Thyroid gland (tissue), 4 donors: ENCODE data around the gene LYRM4. TPM values are rescaled to one million over a fixed set of nuclear protein-coding genes. Genes with fewer than 3 reads are reported as not detected.
"Not testable (repeated sequence)": the region's sequence is repeated elsewhere in the genome, so short reads cannot be mapped to it uniquely, and the experiment has no call there.

Experiments
- DNase-seq, 2 donors: peaks; one replicate each; pipeline ENCODE4 v3.0.0-alpha.2; 2019
- H3K27ac ChIP-seq, 3 donors: fragments of 200-600 bp; sonication (generic); 1 replicate in 2 of 3; 2 replicates in 1 of 3; pipeline ENCODE4 v1.5.1; 2016 to 2019; ENCODE audit warnings: mild to moderate bottlenecking in 1 of 3, moderate library complexity in 1 of 3
- H3K27me3 ChIP-seq: fragments of 200-600 bp; sonication (generic); one replicate; pipeline ENCODE4 v1.5.1; 2019
- H3K36me3 ChIP-seq, 2 donors: fragments of 200-600 bp; sonication (generic); one replicate each; pipeline ENCODE4 v1.5.1; 2016 to 2019
- H3K4me1 ChIP-seq, 2 donors: fragments of 200-600 bp; sonication (generic); one replicate each; pipeline ENCODE4 v1.5.1; 2017 to 2019
- H3K4me3 ChIP-seq, 3 donors: fragments of 200-600 bp; sonication (generic); replicated peaks in 1 of 3; 1 replicate in 2 of 3; 2 replicates in 1 of 3; pipeline ENCODE4 v1.5.1; 2016; ENCODE audit warnings: mild to moderate bottlenecking in 1 of 3
- H3K9me3 ChIP-seq: fragments of 200-600 bp; sonication (generic); one replicate; pipeline ENCODE4 v1.5.1; 2017
- POLR2A ChIP-seq, 2 donors: fragments of 450-650 bp; IDR thresholded peaks; one replicate each; pipeline ENCODE4 v1.6.1; 2017; ENCODE audit warnings: antibody characterized with exemption in 2 of 2, mild to moderate bottlenecking in 2 of 2, moderate library complexity in 1 of 2
- WGBS, 2 donors: methylation state at CpG; one replicate each; pipeline ENCODE4 v1.1.5; 2017; 5-methylcytosine and 5-hydroxymethylcytosine counted together
- intact Hi-C: fragments of 100-400 bp; cut with DNase I; formaldehyde crosslinking; loops from one replicate; pipeline ENCODE4 v1.15.1; 2023
- microRNA-seq: library from miRNA; unstranded; fragments of <30 nt; microRNA quantifications from one replicate; pipeline ENCODE4, GENCODE V29; 2016
- small RNA-seq: library from RNA; depleted of rRNA; stranded (forward); fragments of <200 nt; gene quantifications from one replicate; pipeline ENCODE3, GENCODE V24; 2016
- total RNA-seq, 4 donors: library from RNA; depleted of rRNA; stranded (reverse); fragments of >200 nt; gene quantifications; one replicate each; pipeline ENCODE4 v1.2.3, GENCODE V29; 2016
- TF ChIP-seq, protein P1 (sequence below), 6 experiments: fragments of 200-600 bp in 3 of 6; fragments of 450-650 bp in 3 of 6; sonication (generic) in 3 of 6; IDR thresholded peaks; one replicate each; pipeline ENCODE4 v1.5.1; 2016 to 2019; ENCODE audit warnings: antibody characterized with exemption in 6 of 6, mild to moderate bottlenecking in 2 of 6, inconsistent platforms in 1 of 6, moderate library complexity in 1 of 6

Gene LYRM4
- total RNA-seq, 4 donors from 2014 or later, result 26.7 to 32.2 (median 29.5) TPM

DNA sequence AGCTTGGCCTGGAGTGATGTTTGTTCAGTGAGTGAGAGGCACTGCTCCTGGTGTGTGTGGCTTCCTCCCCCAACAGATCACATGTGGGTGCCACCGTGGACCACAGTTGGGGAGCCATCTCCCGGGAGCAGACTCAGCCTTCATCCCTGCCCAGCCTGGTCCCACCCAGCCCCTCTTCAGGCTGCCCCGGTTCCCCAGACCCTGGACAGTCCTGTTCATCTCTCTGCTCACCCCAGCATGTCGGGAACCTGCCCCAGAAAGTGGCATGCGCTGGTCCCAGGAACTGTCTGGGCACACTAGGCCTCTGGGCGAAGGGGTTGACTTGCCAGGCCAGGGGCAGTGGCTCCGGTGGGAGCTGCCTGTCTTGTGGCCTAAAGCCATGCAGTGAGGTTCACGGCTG lies 197.1 kb downstream of the LYRM4 start:
- no peak for DNase-seq
- Histone ChIP-seq H3K27me3 (no peaks in the 10 kb centered on the region), H3K4me1 (no peaks in the 10 kb centered on the region), H3K27ac (no peak overlapping the region), H3K4me3 (no peak overlapping the region), H3K9me3 (no peaks in the 10 kb centered on the region), H3K36me3 (no peaks in the 10 kb centered on the region)
- intact Hi-C loops, result no loop called here
- 91% methylated on average over 6 to 8 of the region's 8 CpGs for WGBS, 2 donors
- TF ChIP-seq, protein P1, sequence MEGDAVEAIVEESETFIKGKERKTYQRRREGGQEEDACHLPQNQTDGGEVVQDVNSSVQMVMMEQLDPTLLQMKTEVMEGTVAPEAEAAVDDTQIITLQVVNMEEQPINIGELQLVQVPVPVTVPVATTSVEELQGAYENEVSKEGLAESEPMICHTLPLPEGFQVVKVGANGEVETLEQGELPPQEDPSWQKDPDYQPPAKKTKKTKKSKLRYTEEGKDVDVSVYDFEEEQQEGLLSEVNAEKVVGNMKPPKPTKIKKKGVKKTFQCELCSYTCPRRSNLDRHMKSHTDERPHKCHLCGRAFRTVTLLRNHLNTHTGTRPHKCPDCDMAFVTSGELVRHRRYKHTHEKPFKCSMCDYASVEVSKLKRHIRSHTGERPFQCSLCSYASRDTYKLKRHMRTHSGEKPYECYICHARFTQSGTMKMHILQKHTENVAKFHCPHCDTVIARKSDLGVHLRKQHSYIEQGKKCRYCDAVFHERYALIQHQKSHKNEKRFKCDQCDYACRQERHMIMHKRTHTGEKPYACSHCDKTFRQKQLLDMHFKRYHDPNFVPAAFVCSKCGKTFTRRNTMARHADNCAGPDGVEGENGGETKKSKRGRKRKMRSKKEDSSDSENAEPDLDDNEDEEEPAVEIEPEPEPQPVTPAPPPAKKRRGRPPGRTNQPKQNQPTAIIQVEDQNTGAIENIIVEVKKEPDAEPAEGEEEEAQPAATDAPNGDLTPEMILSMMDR (IDR thresholded peaks at IDR 0.05), result no peak
- no peak for TF ChIP-seq POLR2A (IDR thresholded peaks at IDR 0.05)

DNA sequence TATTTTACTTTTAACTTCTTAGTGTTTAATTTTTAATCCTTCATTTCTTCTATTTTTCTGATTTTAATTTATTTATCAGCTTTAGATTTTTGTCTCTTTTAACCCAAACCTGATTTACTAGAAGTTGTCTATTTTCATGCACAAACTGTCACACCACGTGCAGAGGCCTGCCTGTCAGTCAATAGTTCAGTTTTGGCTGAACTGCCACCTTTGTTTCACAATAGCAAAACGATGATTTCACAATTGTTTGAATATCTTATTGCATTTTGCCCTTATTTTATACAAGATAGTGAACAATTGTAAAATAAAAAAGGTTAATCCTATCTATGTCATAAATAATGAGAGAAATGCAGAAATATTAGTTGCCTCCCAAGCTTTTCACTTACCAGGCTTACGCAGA lies 199.6 kb downstream of the LYRM4 start:
- Histone ChIP-seq H3K36me3 (no peaks in the 10 kb centered on the region), H3K27ac (no peak overlapping the region), H3K27me3 (no peaks in the 10 kb centered on the region), H3K4me1 (no peaks in the 10 kb centered on the region), H3K9me3 (no peaks in the 10 kb centered on the region), H3K4me3 (no peak overlapping the region)
- DNase-seq, result no peak
- intact Hi-C loops, result no loop called here
- no peak for TF ChIP-seq POLR2A (IDR thresholded peaks at IDR 0.05)
- TF ChIP-seq, protein P1 (IDR thresholded peaks at IDR 0.05), result no peak
- WGBS, 2 donors, result 79 to 81% methylated on average over 3 of the region's 3 CpGs

DNA sequence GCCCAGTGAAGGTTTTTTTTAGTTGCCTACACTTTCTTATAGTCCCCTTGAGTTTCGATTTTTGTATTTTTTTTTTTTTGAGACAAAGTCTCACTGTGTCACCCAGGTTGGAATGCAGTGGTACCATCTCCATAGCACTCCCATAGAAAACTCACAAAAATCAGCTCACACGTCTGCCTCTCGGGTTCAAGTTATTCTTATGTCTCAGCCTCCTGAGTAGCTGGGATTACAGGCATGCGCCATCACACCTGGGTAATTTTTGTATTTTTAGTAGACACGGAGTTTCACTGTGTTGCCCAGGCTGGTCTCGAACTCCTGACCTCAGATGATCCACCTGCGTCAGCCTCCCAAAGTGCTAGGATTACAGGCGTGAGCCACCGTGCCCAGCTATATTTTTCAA lies 200.3 kb downstream of the LYRM4 start:
- H3K27ac ChIP-seq, intact Hi-C loops, H3K27me3 ChIP-seq, H3K4me3 ChIP-seq, H3K9me3 ChIP-seq, DNase-seq, H3K36me3 ChIP-seq, H3K4me1 ChIP-seq: not testable (repeated sequence)
- WGBS, 2 donors, result 93% methylated on average over 9 of the region's 9 CpGs

DNA sequence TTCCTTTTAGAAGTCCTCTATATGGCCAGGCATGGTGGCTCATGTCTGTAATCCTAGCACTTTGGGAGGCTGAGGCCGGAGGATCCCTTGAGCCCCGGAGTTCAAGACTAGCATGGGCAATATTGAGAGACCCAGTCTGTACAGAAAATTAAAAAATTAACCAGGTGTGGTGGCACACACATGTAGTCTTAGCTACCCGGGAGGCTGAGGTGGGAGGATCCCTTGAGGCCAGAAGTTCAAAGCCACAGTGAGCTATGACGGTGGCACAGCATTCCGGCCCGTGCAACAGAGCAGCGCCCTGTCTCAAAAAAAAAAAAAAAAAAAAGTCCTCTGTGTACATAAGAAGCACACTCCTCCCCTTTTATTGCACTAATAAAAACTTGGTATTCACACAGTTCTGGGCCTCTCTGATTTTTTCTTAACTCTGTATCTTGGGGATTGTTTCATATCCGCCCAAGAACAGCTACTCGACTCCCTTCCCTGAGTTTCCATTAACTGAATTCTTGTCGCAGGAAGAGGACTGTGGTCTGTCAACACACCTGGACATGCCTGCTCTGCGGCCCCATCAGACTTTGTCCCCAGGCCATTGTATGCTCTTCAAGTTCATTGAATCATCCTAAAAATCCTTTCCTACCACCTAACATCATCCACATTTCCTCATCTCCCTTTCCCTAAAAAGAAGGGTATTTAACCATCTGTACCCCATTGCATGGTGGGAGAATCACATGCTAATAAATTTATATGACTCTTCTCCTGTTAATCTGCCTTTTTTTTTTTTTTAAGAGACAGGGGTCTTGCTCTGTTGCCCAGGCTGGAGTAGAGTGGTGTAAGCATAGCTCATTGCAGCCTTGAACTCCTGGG lies 201.5 kb downstream of the LYRM4 start:
- Histone ChIP-seq H3K4me1 (no peaks in the 10 kb centered on the region), H3K9me3 (no peaks in the 10 kb centered on the region), H3K27ac (no peak overlapping the region), H3K4me3 (no peak overlapping the region), H3K36me3 (no peaks in the 10 kb centered on the region), H3K27me3 (no peaks in the 10 kb centered on the region)
- intact Hi-C loops, result no loop called here
- WGBS, 2 donors, result 92 to 94% methylated on average over 11 of the region's 11 CpGs
- DNase-seq, result no peak
- TF ChIP-seq POLR2A (IDR thresholded peaks at IDR 0.05), result no peak
- TF ChIP-seq, protein P1 (IDR thresholded peaks at IDR 0.05), result no peak

Small RNAs within 50 kb of the gene (microRNA-seq; reads per million reads assigned to microRNA genes)
- gene MIR3691, result not detected

Small RNAs within 50 kb of the gene (small RNA-seq; reads per million reads assigned to genes)
- gene MIR3691, result 0.38 reads per million

Other genes starting within 250 kb of the LYRM4 start
- 1 to 10 TPM in 1 of 4 donors, under 1 TPM in 3; 0.78 to 1.6 (median 0.91) TPM for gene PPP1R3G, start 175.6 kb downstream of the LYRM4 start, total RNA-seq
- 10 to 100 TPM; 27.4 to 47.1 (median 34.2) TPM for gene FARS2, start 563 bp upstream of the LYRM4 start, total RNA-seq